ENCODE data around the gene FGF12.
A peak's percentile ranks its signal among the peaks of the same experiment; 100 is the strongest.
"Not testable (repeated sequence)": the region's sequence is repeated elsewhere in the genome, so short reads cannot be mapped to it uniquely, and the experiment has no call there.

FGF12 gene

GRCh38 chr3:192715126-192715525, 12.2 kb downstream of the FGF12 start:
- Mint-ChIP-seq H3K27me3 (no peaks in the 10 kb centered on the region), H3K27ac (no peak overlapping the region), H3K9me3 (no peaks in the 10 kb centered on the region), H3K4me1 (ENCODE audit: low read depth) (no peaks in the 10 kb centered on the region), H3K4me3 (no peak overlapping the region), H3K36me3 (ENCODE audit: low read depth) (no peaks in the 10 kb centered on the region)
- DNase-seq: no peak

- not testable (repeated sequence) for DNase-seq; H3K27me3 Mint-ChIP-seq; H3K4me3 Mint-ChIP-seq; H3K27ac Mint-ChIP-seq; H3K36me3 Mint-ChIP-seq (ENCODE audit: low read depth); H3K9me3 Mint-ChIP-seq; H3K4me1 Mint-ChIP-seq (ENCODE audit: low read depth)
Observed at GRCh38 chr3:192711126-192711525, 16.2 kb downstream of the FGF12 start.

- Mint-ChIP-seq H3K36me3 (ENCODE audit: low read depth) (no peaks in the 10 kb centered on the region), H3K27ac (no peak overlapping the region), H3K9me3 (no peaks in the 10 kb centered on the region), H3K27me3 (peaks cover 2% of the 10 kb centered on the region), H3K4me1 (ENCODE audit: low read depth) (no peaks in the 10 kb centered on the region), H3K4me3 (no peak overlapping the region)
- DNase-seq: no peak
Observed at GRCh38 chr3:192710366-192710765, 17.0 kb downstream of the FGF12 start.

DNA sequence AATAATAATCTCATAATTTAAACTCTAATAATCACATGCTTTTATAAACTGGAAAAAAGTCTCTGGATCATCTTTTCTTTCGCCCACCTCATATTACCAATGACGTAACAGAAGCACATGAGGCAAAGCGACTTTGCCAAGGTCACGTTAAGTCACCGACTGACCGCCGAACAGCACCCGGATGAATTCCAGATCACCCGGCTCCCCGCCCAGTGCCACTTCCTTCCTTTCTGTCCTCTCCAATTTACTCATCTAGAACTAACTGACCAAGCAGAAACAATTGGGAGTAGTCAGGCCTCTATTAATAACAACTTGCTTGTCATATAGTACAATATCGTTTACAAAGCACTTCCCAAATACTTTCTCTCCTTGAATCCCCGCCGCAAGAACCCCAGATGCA, 21.1 kb downstream of the FGF12 start:
- Mint-ChIP-seq H3K27ac (no peak overlapping the region), H3K36me3 (ENCODE audit: low read depth) (no peaks in the 10 kb centered on the region), H3K27me3 (peaks cover 2% of the 10 kb centered on the region), H3K4me1 (ENCODE audit: low read depth) (no peaks in the 10 kb centered on the region), H3K9me3 (no peaks in the 10 kb centered on the region), H3K4me3 (no peak overlapping the region)
- DNase-seq: no peak

DNA sequence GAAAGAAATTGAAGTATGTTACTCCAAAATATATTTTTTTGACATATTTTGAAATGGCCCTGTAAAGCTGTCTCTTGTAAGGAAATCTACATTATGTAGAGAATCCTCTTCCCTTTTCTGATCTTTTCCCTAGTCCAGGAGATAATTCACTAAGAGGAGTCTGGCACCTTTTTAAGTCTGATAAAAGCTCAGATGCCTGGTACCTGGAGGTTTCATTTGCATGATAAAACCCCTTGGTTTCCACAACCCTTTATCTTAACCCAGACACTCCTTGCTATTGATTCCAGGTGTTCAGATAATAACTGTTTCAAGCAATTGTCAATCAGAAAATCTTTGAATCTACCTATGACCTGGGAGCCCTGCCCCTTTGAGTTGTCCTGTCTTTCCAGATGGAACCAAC, 26.5 kb downstream of the FGF12 start:
- Mint-ChIP-seq H3K4me3 (no peak overlapping the region), H3K36me3 (ENCODE audit: low read depth) (no peaks in the 10 kb centered on the region), H3K27me3 (no peaks in the 10 kb centered on the region), H3K4me1 (ENCODE audit: low read depth) (no peaks in the 10 kb centered on the region), H3K27ac (no peak overlapping the region), H3K9me3 (no peaks in the 10 kb centered on the region)
- DNase-seq: no peak

- no peak overlapping the region for H3K4me3 Mint-ChIP-seq
- no peak for DNase-seq
- no peaks in the 10 kb centered on the region for H3K4me1 Mint-ChIP-seq (ENCODE audit: low read depth)
- H3K27me3 Mint-ChIP-seq: no peaks in the 10 kb centered on the region
- H3K27ac Mint-ChIP-seq: no peak overlapping the region
- no peaks in the 10 kb centered on the region for H3K36me3 Mint-ChIP-seq (ENCODE audit: low read depth)
- H3K9me3 Mint-ChIP-seq: no peaks in the 10 kb centered on the region
Observed at GRCh38 chr3:192696943-192697587, 30.3 kb downstream of the FGF12 start.

GRCh38 chr3:192687488-192688152, 39.7 kb downstream of the FGF12 start:
- peaks cover 8% of the 10 kb centered on the region for H3K27me3 Mint-ChIP-seq
- no peak overlapping the region for H3K4me3 Mint-ChIP-seq
- H3K27ac Mint-ChIP-seq: no peak overlapping the region
- DNase-seq: no peak
- peaks cover 6% of the 10 kb centered on the region for H3K9me3 Mint-ChIP-seq
- H3K4me1 Mint-ChIP-seq (ENCODE audit: low read depth): no peaks in the 10 kb centered on the region
- H3K36me3 Mint-ChIP-seq (ENCODE audit: low read depth): no peaks in the 10 kb centered on the region

DNA sequence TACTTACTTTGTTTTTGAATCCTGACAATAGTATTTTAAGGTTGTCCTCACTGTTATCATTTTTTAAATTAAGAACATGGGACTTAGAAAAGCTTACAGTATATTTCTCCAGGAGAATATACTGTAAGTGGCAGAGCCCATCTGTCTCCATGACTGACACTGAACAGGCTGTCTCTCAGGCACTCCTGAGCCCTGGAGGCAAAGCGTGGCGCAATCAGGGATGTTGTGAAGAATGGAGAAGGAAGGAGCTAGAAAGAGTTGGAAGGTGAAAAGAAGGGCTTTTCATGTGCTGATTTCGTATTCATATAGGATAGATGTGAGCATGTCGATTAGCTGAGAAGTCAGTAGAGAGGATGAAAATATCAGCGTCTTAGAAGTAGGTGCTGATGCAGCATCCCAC, 41.5 kb downstream of the FGF12 start:
- no peak overlapping the region for H3K27ac Mint-ChIP-seq
- H3K27me3 Mint-ChIP-seq: peaks cover 8% of the 10 kb centered on the region
- peaks cover 6% of the 10 kb centered on the region for H3K9me3 Mint-ChIP-seq
- H3K4me1 Mint-ChIP-seq (ENCODE audit: low read depth): no peaks in the 10 kb centered on the region
- no peaks in the 10 kb centered on the region for H3K36me3 Mint-ChIP-seq (ENCODE audit: low read depth)
- no peak overlapping the region for H3K4me3 Mint-ChIP-seq
- DNase-seq: no peak

DNA sequence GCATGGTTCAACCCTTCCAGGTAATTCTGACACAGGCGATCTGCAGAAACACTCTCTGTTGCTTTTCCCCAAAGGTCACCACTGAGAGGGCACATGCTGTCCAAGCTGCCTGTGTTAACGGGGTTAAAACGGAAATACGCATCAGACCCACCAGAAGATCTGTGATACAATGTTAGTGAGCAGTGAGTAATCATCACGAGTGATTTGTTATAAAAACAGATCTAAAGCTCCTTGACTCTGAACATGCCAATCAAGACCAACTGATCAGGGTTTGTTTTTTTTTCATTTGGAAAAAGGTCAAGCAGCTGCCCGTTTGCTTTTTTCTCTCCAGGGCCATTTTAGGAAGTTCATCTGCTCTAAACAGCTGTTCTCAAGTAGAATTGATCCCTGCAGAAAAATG, 43.2 kb downstream of the FGF12 start:
- no peak overlapping the region for H3K4me3 Mint-ChIP-seq
- H3K27ac Mint-ChIP-seq: no peak overlapping the region
- DNase-seq: no peak
- no peaks in the 10 kb centered on the region for H3K4me1 Mint-ChIP-seq (ENCODE audit: low read depth)
- peaks cover 12% of the 10 kb centered on the region for H3K27me3 Mint-ChIP-seq
- H3K36me3 Mint-ChIP-seq (ENCODE audit: low read depth): no peaks in the 10 kb centered on the region
- H3K9me3 Mint-ChIP-seq: peaks cover 4% of the 10 kb centered on the region

GRCh38 chr3:192675958-192676649, 51.2 kb downstream of the FGF12 start:
- no peak for DNase-seq
- Mint-ChIP-seq H3K4me1 (ENCODE audit: low read depth) (peaks cover 16% of the 10 kb centered on the region), H3K27me3 (peaks cover 18% of the 10 kb centered on the region), H3K27ac (peak overlapping the region; percentile 97), H3K36me3 (ENCODE audit: low read depth) (no peaks in the 10 kb centered on the region), H3K4me3 (no peak overlapping the region), H3K9me3 (peaks cover 5% of the 10 kb centered on the region)

DNA sequence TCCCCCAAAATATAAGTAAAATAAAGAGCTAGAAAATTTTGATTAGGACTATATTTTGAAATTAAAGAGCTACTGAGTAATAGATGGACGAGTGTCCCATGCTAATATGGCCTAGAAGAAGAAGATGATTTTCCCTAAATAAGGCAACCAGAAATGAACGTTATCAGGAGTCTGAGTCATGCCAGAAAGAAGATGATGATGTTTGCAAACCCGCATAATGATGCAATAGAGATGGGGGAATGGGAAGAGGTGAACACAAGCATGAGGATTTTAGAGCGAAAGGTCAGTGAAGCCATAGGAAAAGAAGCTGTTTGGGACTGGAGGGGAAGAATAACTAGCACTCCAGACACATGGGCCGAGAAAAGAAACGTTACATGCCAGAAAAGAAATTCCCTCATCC, 71.7 kb downstream of the FGF12 start:
- no peaks in the 10 kb centered on the region for H3K9me3 Mint-ChIP-seq
- no peak overlapping the region for H3K27ac Mint-ChIP-seq
- H3K27me3 Mint-ChIP-seq: no peaks in the 10 kb centered on the region
- no peaks in the 10 kb centered on the region for H3K4me1 Mint-ChIP-seq (ENCODE audit: low read depth)
- H3K4me3 Mint-ChIP-seq: no peak overlapping the region
- no peak for DNase-seq
- no peaks in the 10 kb centered on the region for H3K36me3 Mint-ChIP-seq (ENCODE audit: low read depth)

GRCh38 chr3:192655040-192655439, 72.3 kb downstream of the FGF12 start:
- H3K36me3 Mint-ChIP-seq (ENCODE audit: low read depth): no peaks in the 10 kb centered on the region
- H3K27me3 Mint-ChIP-seq: no peaks in the 10 kb centered on the region
- no peak for DNase-seq
- no peak overlapping the region for H3K4me3 Mint-ChIP-seq
- no peak overlapping the region for H3K27ac Mint-ChIP-seq
- no peaks in the 10 kb centered on the region for H3K9me3 Mint-ChIP-seq
- no peaks in the 10 kb centered on the region for H3K4me1 Mint-ChIP-seq (ENCODE audit: low read depth)

DNA sequence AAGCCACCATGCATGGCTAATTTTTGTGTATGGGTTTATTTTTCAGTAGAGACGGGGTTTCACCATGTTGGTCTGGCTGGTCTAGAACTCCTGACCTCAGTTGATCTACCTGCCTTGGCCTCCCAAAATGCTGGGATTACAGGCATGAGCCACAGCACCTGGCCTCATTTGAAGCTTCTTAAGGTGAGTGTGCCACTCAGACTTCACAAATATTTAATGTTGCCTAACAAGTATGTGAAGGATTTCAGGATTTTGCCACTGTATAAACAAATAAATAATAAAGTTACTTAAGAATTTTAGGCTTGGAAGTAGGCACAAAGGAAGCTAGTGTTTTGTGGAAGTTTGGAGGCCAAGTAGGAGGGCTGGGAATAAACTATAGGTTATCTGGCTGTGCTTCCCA, 73.5 kb downstream of the FGF12 start:
- Mint-ChIP-seq H3K9me3 (no peaks in the 10 kb centered on the region), H3K4me3 (no peak overlapping the region), H3K4me1 (ENCODE audit: low read depth) (no peaks in the 10 kb centered on the region), H3K27ac (no peak overlapping the region), H3K36me3 (ENCODE audit: low read depth) (no peaks in the 10 kb centered on the region), H3K27me3 (no peaks in the 10 kb centered on the region)
- no peak for DNase-seq

- no peaks in the 10 kb centered on the region for H3K9me3 Mint-ChIP-seq
Observed at GRCh38 chr3:192652727-192653126, 74.6 kb downstream of the FGF12 start.

GRCh38 chr3:192651836-192652512, 75.4 kb downstream of the FGF12 start:
- no peak overlapping the region for H3K4me3 Mint-ChIP-seq

More at GRCh38 chr3:192652727-192653126, 74.6 kb downstream of the FGF12 start:
- no peak for DNase-seq
- H3K36me3 Mint-ChIP-seq (ENCODE audit: low read depth): no peaks in the 10 kb centered on the region
- no peaks in the 10 kb centered on the region for H3K4me1 Mint-ChIP-seq (ENCODE audit: low read depth)
- H3K4me3 Mint-ChIP-seq: no peak overlapping the region
- no peaks in the 10 kb centered on the region for H3K27me3 Mint-ChIP-seq
- H3K27ac Mint-ChIP-seq: no peak overlapping the region

More at GRCh38 chr3:192651836-192652512, 75.4 kb downstream of the FGF12 start:
- no peak for DNase-seq
- Mint-ChIP-seq H3K27ac (no peak overlapping the region), H3K27me3 (no peaks in the 10 kb centered on the region), H3K9me3 (no peaks in the 10 kb centered on the region), H3K36me3 (ENCODE audit: low read depth) (no peaks in the 10 kb centered on the region), H3K4me1 (ENCODE audit: low read depth) (no peaks in the 10 kb centered on the region)
